Activated naive CD8-positive, alpha-beta T cell treated with anti-CD3 and anti-CD28 coated beads for 36 hours (primary cell): ENCODE results near the gene DDX59. TPM values are rescaled to one million over a fixed set of nuclear protein-coding genes. Genes with fewer than 3 reads are reported as not detected.
A peak's percentile ranks its signal among the peaks of the same experiment; 100 is the strongest.
"Not testable (repeated sequence)": the region's sequence is repeated elsewhere in the genome, so short reads cannot be mapped to it uniquely, and the experiment has no call there.

Experiments used
- DNase-seq: peaks from one replicate; pipeline ENCODE4 v3.0.0; 2021
- H3K27ac Mint-ChIP-seq: one replicate; pipeline ENCODE4 v1.8.0; 2022; ENCODE audit warnings: mild to moderate bottlenecking, moderate library complexity, mixed read lengths
- H3K27me3 Mint-ChIP-seq: one replicate; pipeline ENCODE4 v1.8.0; 2022; ENCODE audit warnings: mild to moderate bottlenecking, mixed read lengths
- H3K36me3 Mint-ChIP-seq: one replicate; pipeline ENCODE4 v1.8.0; 2021; ENCODE audit warnings: mild to moderate bottlenecking, mixed read lengths
- H3K4me1 Mint-ChIP-seq: one replicate; pipeline ENCODE4 v1.8.0; 2021; ENCODE audit warnings: mixed read lengths
- H3K4me3 Mint-ChIP-seq: one replicate; pipeline ENCODE4 v1.8.0; 2022; ENCODE audit warnings: mild to moderate bottlenecking, moderate library complexity, mixed read lengths
- H3K9me3 Mint-ChIP-seq: one replicate; pipeline ENCODE4 v1.8.0; 2022; ENCODE audit warnings: mixed read lengths
- total RNA-seq, 2 experiments: library from RNA; stranded (reverse); gene quantifications; one replicate each; pipeline ENCODE4 v1.2.3, GENCODE V29; 2021

The DDX59 gene
- total RNA-seq, 2 experiments from 2014 or later: 18.3 to 19.2 TPM

DNA sequence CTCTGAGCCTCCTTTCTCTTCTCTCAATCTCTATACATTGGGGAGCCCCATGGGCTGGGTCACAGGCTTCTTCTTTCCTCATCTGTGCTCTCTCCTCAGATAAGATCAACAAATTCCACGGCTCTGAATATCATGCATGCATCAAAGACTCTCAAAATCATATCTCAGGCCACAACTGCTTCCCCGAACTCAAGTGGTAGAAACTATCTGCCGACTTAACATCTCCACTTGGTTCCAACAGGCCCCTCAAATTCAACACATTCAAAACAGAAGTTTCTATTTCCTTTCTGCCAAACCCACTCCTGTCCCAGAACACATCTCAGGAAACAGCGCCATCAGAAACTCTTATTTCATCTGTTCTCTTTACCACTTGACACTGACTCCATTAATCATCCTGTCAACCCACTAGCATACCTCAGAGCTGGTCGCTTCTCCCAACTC, 16.7 kb downstream of the DDX59 start:
- no peaks in the 10 kb centered on the region for H3K9me3 Mint-ChIP-seq
- H3K4me1 Mint-ChIP-seq: peaks cover 15% of the 10 kb centered on the region
- peak overlapping the region; percentile 35 for H3K4me3 Mint-ChIP-seq
- peak; percentile 2 for DNase-seq
- peak overlapping the region; percentile 84 for H3K27ac Mint-ChIP-seq
- H3K27me3 Mint-ChIP-seq: no peaks in the 10 kb centered on the region
- H3K36me3 Mint-ChIP-seq: peaks cover 24% of the 10 kb centered on the region

DNA sequence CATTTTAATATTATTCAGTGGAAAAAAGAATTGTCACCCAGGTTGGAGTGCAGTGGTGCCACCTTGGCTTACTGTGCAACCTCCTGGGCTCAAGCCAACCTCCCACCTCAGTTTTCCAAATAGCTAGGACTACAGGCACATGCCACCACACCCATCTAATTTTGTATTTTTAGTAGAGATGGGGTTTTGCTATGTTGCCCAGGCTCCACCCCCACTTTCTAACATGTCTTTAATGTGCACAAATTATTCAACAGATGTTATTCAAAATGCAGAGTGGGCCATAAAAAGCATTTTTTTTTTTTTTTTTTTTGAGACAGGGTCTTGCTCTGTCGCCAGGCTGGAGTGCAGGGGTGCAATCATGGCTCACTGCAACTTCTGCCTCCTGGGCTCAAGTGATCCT, 17.3 kb downstream of the DDX59 start:
- H3K27ac Mint-ChIP-seq: peak overlapping the region; percentile 84

DNA sequence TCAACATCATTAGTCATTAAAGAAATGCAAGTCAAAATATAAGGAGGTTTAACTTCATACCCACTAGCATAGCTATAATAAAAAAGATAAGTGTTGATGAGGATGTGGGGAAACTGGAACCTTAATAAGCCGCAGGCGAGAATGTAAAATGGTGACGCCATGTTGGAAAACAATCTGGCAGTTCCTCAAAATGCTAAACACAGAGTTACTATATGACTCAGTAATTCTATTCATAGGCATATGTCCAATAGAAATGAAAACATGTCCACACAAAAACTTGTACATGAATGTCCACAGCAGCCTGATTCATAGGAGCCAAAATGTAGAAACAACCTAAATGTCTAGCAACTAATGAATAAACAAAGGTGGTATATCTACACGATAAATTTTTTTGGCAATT, 23.2 kb downstream of the DDX59 start:
- Mint-ChIP-seq H3K9me3 (no peaks in the 10 kb centered on the region), H3K27ac (no peak overlapping the region), H3K27me3 (no peaks in the 10 kb centered on the region), H3K4me1 (peaks cover 3% of the 10 kb centered on the region), H3K36me3 (peaks cover 9% of the 10 kb centered on the region), H3K4me3 (no peak overlapping the region)
- no peak for DNase-seq

More for the DNA sequence above, 17.3 kb downstream of the DDX59 start:
- no peak for DNase-seq
- Mint-ChIP-seq H3K27me3 (no peaks in the 10 kb centered on the region), H3K9me3 (no peaks in the 10 kb centered on the region), H3K4me3 (no peak overlapping the region), H3K4me1 (peaks cover 12% of the 10 kb centered on the region), H3K36me3 (peaks cover 21% of the 10 kb centered on the region)

DNA sequence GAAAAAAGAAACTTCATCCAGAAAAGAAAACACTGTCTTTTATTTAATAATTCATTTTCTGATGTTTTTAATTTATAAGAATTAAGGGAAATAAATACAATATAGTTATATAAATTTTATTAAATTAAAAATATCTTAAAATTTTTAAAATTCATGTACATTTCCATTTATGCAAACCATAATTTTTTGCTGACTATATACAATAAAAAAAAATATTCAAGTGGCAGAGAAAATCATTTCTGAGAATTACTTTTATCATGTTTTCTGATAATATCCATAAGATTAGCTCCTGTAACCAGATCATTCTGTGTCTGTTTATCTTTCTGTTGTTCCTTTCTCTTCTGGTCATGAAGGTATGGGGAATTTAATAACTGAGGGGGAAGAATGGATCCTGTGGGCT, 25.7 kb downstream of the DDX59 start:
- Mint-ChIP-seq H3K9me3 (no peaks in the 10 kb centered on the region), H3K4me1 (peaks cover 7% of the 10 kb centered on the region), H3K4me3 (no peak overlapping the region), H3K27me3 (no peaks in the 10 kb centered on the region), H3K36me3 (peaks cover 9% of the 10 kb centered on the region), H3K27ac (no peak overlapping the region)
- DNase-seq: no peak

DNA sequence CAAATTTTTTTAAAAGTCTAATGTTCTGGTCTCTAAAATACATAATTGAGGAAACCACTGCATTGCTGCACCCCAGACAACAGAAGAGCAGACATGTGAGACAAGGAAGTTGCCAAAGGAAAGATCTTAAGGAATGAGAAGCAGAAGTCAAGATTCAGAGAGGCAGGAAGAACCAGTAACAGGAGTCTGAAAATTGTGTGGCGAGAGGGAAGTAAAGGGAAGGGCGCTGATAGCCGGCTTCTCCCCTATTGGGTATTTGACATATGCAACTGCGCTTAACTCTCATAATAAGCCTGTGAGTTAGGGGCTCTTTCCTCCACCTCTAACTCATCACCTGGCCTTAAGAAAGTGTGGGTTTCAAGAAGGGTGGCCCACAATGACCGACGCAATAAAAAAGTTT, 27.2 kb downstream of the DDX59 start:
- Mint-ChIP-seq H3K27me3 (no peaks in the 10 kb centered on the region), H3K4me3 (no peak overlapping the region), H3K36me3 (peaks cover 9% of the 10 kb centered on the region), H3K9me3 (no peaks in the 10 kb centered on the region), H3K27ac (no peak overlapping the region), H3K4me1 (peaks cover 7% of the 10 kb centered on the region)
- no peak for DNase-seq

DNA sequence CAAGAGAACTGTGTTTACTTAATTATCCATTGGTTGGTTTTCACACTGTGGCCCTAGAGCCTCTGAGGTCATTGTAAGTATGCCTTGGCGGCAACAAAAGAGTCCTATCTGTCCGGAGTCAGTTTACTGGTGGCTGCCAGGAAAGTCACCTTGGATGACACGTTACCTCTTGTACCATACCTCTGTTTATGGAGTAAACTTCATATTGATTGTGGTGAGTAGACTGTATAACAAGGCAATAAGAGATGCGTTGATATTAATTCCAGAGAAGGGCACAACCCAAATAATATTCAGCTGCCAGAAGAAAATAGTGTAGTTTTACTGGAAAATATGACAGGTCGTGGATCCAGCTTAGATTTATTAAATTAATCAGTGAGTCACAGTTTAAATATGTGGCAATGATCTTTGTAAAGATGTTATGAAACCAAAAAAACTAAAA, 28.7 kb downstream of the DDX59 start:
- no peak for DNase-seq
- Mint-ChIP-seq H3K4me1 (peaks cover 7% of the 10 kb centered on the region), H3K27me3 (no peaks in the 10 kb centered on the region), H3K27ac (no peak overlapping the region), H3K4me3 (no peak overlapping the region), H3K36me3 (peaks cover 2% of the 10 kb centered on the region), H3K9me3 (no peaks in the 10 kb centered on the region)

DNA sequence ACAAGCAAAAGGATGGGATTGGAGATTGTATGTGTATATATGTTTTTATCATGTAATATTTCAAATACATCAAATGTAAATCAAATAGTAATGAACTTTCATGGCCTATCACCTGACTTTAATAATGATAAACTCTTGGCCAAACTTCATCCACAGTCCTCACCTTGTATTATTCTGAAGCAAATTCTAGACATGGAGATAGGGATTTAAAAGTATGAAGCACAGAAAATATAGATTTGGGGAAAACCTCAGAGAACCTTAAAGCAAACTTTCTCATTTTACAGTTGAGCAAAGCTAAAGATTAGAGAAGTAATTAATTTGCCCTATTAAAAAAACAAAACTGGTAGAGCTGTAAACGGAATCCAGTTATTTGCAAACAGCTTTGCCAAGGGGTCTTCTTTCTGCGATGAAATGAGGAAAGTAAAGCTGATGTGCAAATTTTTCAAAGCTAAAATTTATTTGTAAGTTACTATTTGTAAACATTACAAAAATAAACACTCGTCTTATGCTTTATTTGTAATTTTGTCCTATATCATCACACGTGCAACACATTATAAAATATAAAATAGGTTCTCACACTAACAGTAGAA, 29.2 kb downstream of the DDX59 start:
- no peak overlapping the region for H3K27ac Mint-ChIP-seq
- no peaks in the 10 kb centered on the region for H3K27me3 Mint-ChIP-seq
- no peak for DNase-seq
- H3K9me3 Mint-ChIP-seq: no peaks in the 10 kb centered on the region
- no peak overlapping the region for H3K4me3 Mint-ChIP-seq
- peaks cover 7% of the 10 kb centered on the region for H3K4me1 Mint-ChIP-seq
- peaks cover 2% of the 10 kb centered on the region for H3K36me3 Mint-ChIP-seq

- Mint-ChIP-seq H3K27me3 (no peaks in the 10 kb centered on the region), H3K4me1 (peaks cover 6% of the 10 kb centered on the region), H3K36me3 (no peaks in the 10 kb centered on the region), H3K27ac (no peak overlapping the region), H3K4me3 (no peak overlapping the region), H3K9me3 (no peaks in the 10 kb centered on the region)
- DNase-seq: no peak
Observed at GRCh38 chr1:200638073-200638472, 31.6 kb downstream of the DDX59 start.

DNA sequence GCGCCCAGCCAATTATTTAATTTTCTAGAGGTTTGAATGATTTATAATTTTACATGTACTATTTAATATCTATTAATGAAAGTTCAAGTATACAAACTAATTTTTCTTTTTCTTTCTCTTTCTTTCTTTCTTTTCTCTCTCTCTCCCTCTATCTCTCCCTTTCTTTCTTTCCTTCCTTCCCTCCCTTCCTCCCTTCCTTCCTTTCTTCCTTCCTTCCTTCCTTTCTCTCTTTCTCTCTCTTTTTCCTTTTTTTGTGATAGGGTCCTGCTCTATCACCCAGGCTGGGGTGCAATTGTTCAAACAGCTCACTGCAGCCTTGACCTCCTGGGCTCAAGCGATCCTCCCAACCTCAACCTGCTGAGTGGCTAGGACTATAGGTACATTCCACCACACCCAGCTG, 33.0 kb downstream of the DDX59 start:
- Mint-ChIP-seq H3K27ac (no peak overlapping the region), H3K36me3 (no peaks in the 10 kb centered on the region), H3K9me3 (no peaks in the 10 kb centered on the region), H3K4me1 (peaks cover 6% of the 10 kb centered on the region), H3K4me3 (no peak overlapping the region), H3K27me3 (no peaks in the 10 kb centered on the region)
- no peak for DNase-seq

- Mint-ChIP-seq H3K27me3 (no peaks in the 10 kb centered on the region), H3K4me1 (peaks cover 2% of the 10 kb centered on the region), H3K27ac (no peak overlapping the region), H3K36me3 (no peaks in the 10 kb centered on the region), H3K9me3 (no peaks in the 10 kb centered on the region), H3K4me3 (no peak overlapping the region)
- DNase-seq: no peak
Observed at GRCh38 chr1:200634261-200635122, 35.2 kb downstream of the DDX59 start.

GRCh38 chr1:200631375-200631774, 38.3 kb downstream of the DDX59 start:
- Mint-ChIP-seq H3K27me3 (no peaks in the 10 kb centered on the region), H3K9me3 (no peaks in the 10 kb centered on the region), H3K36me3 (no peaks in the 10 kb centered on the region), H3K4me3 (no peak overlapping the region), H3K4me1 (peaks cover 25% of the 10 kb centered on the region), H3K27ac (no peak overlapping the region)
- DNase-seq: no peak

DNA sequence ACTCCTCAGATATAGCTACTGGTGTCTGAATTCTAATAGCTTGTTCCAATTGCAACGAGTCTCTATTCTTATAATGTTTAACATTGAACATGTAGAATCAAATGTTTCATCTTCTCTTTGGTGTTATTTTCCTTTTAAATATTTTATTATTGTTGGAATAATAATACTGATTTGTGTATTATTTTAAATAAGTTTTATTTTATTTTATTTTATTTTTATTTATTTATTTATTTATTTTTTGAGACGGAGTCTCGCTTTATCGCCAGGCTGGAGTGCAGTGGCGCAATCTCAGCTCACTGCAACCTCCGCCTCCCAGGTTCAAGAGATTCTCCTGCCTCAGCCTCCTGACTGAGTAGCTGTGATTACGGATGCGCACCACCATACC, 39.2 kb downstream of the DDX59 start:
- H3K36me3 Mint-ChIP-seq: not testable (repeated sequence)

DNA sequence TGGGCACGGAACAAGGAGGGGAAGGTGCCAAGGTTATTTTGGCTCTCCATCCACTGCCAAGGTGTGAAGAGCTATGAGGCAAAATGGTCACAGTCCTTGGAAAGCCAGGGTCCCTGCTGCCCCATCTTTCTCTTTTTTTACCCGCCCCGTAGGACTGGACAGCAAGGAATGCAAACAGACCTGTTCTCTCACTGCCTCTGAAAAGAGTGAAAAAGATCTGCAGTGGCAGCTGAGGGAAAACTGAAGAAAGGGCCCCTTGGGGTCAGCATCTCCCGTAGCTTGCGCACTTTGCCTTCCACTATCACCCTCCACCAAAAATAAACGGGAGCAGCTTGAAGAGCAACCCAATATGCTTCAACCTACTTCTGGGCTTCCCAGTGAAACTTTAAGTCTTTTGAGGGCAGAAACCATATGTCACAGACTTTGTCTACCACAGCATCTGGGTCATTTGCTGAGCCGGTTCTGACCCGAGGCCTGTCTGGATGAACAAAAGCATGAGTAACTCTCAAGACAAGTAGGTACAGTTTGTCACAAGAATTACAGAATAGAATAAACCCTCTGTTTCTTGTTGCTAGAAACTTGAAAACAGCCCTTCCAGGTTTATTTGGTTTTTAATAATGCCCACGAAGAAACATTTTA, 39.7 kb downstream of the DDX59 start:
- H3K9me3 Mint-ChIP-seq: no peaks in the 10 kb centered on the region
- no peaks in the 10 kb centered on the region for H3K36me3 Mint-ChIP-seq
- H3K4me1 Mint-ChIP-seq: peaks cover 33% of the 10 kb centered on the region
- H3K4me3 Mint-ChIP-seq: no peak overlapping the region
- no peak overlapping the region for H3K27ac Mint-ChIP-seq
- DNase-seq: no peak
- no peaks in the 10 kb centered on the region for H3K27me3 Mint-ChIP-seq

More for the DNA sequence above, 39.2 kb downstream of the DDX59 start:
- not testable (repeated sequence) for DNase-seq, H3K27ac Mint-ChIP-seq, H3K4me3 Mint-ChIP-seq, H3K9me3 Mint-ChIP-seq, H3K27me3 Mint-ChIP-seq
- peaks cover 28% of the 10 kb centered on the region for H3K4me1 Mint-ChIP-seq

GRCh38 chr1:200628223-200628881, 41.4 kb downstream of the DDX59 start:
- DNase-seq: peak; percentile 41
- no peaks in the 10 kb centered on the region for H3K9me3 Mint-ChIP-seq
- H3K4me3 Mint-ChIP-seq: peak overlapping the region; percentile 52
- H3K4me1 Mint-ChIP-seq: peaks cover 38% of the 10 kb centered on the region
- no peaks in the 10 kb centered on the region for H3K27me3 Mint-ChIP-seq
- H3K27ac Mint-ChIP-seq: peak overlapping the region; percentile 81
- no peaks in the 10 kb centered on the region for H3K36me3 Mint-ChIP-seq
